Esophagus squamous epithelium (tissue), 4 donors: Measurements from ENCODE around the gene KSR2.

Experiments used
- POLR2A ChIP-seq, 4 donors: fragments of 450-650 bp; IDR thresholded peaks; one replicate each; pipeline ENCODE4 v1.6.1; 2017; ENCODE audit warnings: antibody characterized with exemption in 4 of 4, mild to moderate bottlenecking in 4 of 4, moderate library complexity in 3 of 4
- TF ChIP-seq, protein P1 (sequence below), 6 experiments: fragments of 450-650 bp in 4 of 6; fragments of 200-600 bp in 2 of 6; sonication (generic) in 2 of 6; IDR thresholded peaks; one replicate each; pipeline ENCODE4 v1.5.1; 2016 to 2019; ENCODE audit warnings: antibody characterized with exemption in 6 of 6, mild to moderate bottlenecking in 4 of 6, moderate library complexity in 4 of 6

GRCh38 chr12:117903110-117903840, 65.5 kb downstream of the KSR2 start:
- TF ChIP-seq, protein P1, sequence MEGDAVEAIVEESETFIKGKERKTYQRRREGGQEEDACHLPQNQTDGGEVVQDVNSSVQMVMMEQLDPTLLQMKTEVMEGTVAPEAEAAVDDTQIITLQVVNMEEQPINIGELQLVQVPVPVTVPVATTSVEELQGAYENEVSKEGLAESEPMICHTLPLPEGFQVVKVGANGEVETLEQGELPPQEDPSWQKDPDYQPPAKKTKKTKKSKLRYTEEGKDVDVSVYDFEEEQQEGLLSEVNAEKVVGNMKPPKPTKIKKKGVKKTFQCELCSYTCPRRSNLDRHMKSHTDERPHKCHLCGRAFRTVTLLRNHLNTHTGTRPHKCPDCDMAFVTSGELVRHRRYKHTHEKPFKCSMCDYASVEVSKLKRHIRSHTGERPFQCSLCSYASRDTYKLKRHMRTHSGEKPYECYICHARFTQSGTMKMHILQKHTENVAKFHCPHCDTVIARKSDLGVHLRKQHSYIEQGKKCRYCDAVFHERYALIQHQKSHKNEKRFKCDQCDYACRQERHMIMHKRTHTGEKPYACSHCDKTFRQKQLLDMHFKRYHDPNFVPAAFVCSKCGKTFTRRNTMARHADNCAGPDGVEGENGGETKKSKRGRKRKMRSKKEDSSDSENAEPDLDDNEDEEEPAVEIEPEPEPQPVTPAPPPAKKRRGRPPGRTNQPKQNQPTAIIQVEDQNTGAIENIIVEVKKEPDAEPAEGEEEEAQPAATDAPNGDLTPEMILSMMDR (IDR thresholded peaks at IDR 0.05), result no peak
- no peak for TF ChIP-seq POLR2A (IDR thresholded peaks at IDR 0.05)
